Hepatocyte (in vitro differentiated cells): ENCODE measurements around the gene ACOXL.

Experiments
- EZH2 ChIP-seq: fragments of 200-600 bp; sonication (generic); IDR thresholded peaks from 2 replicates; pipeline ENCODE4 v1.6.1; 2016; ENCODE audit warnings: antibody characterized with exemption, mild to moderate bottlenecking, borderline replicate concordance
- EZH2phosphoT487 ChIP-seq: fragments of 200-600 bp; sonication (generic); IDR thresholded peaks from one replicate; pipeline ENCODE4 v1.6.1; 2018; ENCODE audit warnings: antibody characterized with exemption, mild to moderate bottlenecking, low read depth, moderate library complexity; ENCODE audit not compliant: unreplicated experiment, severe bottlenecking
- TF ChIP-seq, protein P1 (sequence below): fragments of 200-600 bp; sonication (generic); IDR thresholded peaks from 2 replicates; pipeline ENCODE4 v1.5.1; 2016; ENCODE audit warnings: antibody characterized with exemption, mild to moderate bottlenecking; ENCODE audit not compliant: poor library complexity

DNA sequence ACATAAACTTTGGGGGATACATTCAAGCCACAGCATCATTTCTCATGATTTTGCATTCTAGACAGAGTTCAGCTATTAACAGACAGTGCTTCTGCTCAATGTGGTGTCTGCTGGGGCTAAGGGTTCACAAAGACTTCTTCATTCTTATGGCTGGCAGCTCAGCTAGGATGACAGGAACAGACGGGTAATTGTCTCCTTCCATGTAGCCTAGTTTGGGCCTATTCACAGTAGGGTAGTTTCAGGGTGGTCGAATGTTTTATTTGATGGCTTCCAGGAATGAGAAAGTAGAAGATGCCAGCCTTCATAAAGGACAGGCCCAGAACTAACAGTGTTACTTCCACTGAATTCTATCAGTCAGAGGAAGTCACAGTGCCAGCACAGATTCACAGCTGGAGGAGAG lies 362.3 kb downstream of the ACOXL start:
- TF ChIP-seq, protein P1, sequence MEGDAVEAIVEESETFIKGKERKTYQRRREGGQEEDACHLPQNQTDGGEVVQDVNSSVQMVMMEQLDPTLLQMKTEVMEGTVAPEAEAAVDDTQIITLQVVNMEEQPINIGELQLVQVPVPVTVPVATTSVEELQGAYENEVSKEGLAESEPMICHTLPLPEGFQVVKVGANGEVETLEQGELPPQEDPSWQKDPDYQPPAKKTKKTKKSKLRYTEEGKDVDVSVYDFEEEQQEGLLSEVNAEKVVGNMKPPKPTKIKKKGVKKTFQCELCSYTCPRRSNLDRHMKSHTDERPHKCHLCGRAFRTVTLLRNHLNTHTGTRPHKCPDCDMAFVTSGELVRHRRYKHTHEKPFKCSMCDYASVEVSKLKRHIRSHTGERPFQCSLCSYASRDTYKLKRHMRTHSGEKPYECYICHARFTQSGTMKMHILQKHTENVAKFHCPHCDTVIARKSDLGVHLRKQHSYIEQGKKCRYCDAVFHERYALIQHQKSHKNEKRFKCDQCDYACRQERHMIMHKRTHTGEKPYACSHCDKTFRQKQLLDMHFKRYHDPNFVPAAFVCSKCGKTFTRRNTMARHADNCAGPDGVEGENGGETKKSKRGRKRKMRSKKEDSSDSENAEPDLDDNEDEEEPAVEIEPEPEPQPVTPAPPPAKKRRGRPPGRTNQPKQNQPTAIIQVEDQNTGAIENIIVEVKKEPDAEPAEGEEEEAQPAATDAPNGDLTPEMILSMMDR: no peak
- TF ChIP-seq EZH2: no peak
- no peak for TF ChIP-seq EZH2phosphoT487
